Left lung (tissue), 10 donors: ENCODE data around the gene AUTS2. TPM values are rescaled to one million over a fixed set of nuclear protein-coding genes. Genes with fewer than 3 reads are reported as not detected.

Experiments
- ATAC-seq: fragments of 200-7000 bp; cut with Tn5 transposase; one replicate; pipeline ENCODE4 v1.9.1; 2020; ENCODE audit warnings: moderate library complexity
- DNase-seq, 4 donors: peaks; one replicate each; pipeline ENCODE4 v3.0.0-alpha.2; 2013 to 2020
- H3K27ac ChIP-seq, 2 donors: fragments of 200-600 bp; sonication (generic) in 1 of 2; one replicate each; pipeline versions ENCODE4 v1.5.0 to v1.8.0; 2020 to 2021
- H3K27me3 ChIP-seq, 2 donors: fragments of 200-600 bp; sonication (generic) in 1 of 2; one replicate each; pipeline versions ENCODE4 v1.5.0 to v1.8.0; 2020 to 2021
- H3K36me3 ChIP-seq, 2 donors: fragments of 200-600 bp; sonication (generic) in 1 of 2; one replicate each; pipeline versions ENCODE4 v1.5.0 to v1.8.0; 2020 to 2021
- H3K4me1 ChIP-seq, 2 donors: fragments of 200-600 bp; one replicate each; pipeline ENCODE4 v1.8.0; 2021
- H3K4me3 ChIP-seq, 2 donors: fragments of 200-600 bp; sonication (generic) in 1 of 2; one replicate each; pipeline versions ENCODE4 v1.5.0 to v1.8.0; 2020 to 2021; ENCODE audit warnings: mild to moderate bottlenecking in 1 of 2
- H3K9me3 ChIP-seq, 2 donors: fragments of 200-600 bp; sonication (generic) in 1 of 2; one replicate each; pipeline versions ENCODE4 v1.5.0 to v1.8.0; 2020 to 2021
- intact Hi-C, 2 donors: fragments of 100-400 bp; cut with DNase I; formaldehyde crosslinking; loops; one replicate each; pipeline versions ENCODE4 v1.11.2 to v1.14.2; 2022
- polyA plus RNA-seq, 6 donors: library from polyadenylated mRNA; unstranded; fragments of 120-200 nt; gene quantifications; one replicate each; pipeline ENCODE4 v1.2.1, GENCODE V29; 2013; ENCODE audit not compliant: insufficient read length in 6 of 6
- total RNA-seq, 2 donors: library from RNA; stranded (reverse); fragmentation: NEBNext Ultra II Directional; extraction: Animal tissue kit (Norgen Biotek cat#: 25700); gene quantifications; one replicate each; pipeline ENCODE4 v1.2.1, GENCODE V29; 2021
- TF ChIP-seq, protein P1 (sequence below), 2 donors: fragments of 200-600 bp; sonication (generic) in 1 of 2; IDR thresholded peaks; one replicate each; pipeline versions ENCODE4 v1.5.0 to v1.8.0; 2021; ENCODE audit warnings: antibody characterized with exemption in 2 of 2
- donor health status: DM: no; HTN: yes; CAD: no.
- donor health status: DM: no; HTN: no; CAD: no.

AUTS2 gene
- total and polyA plus RNA-seq, 8 donors = 40.4 to 119 (median 103) TPM

DNA sequence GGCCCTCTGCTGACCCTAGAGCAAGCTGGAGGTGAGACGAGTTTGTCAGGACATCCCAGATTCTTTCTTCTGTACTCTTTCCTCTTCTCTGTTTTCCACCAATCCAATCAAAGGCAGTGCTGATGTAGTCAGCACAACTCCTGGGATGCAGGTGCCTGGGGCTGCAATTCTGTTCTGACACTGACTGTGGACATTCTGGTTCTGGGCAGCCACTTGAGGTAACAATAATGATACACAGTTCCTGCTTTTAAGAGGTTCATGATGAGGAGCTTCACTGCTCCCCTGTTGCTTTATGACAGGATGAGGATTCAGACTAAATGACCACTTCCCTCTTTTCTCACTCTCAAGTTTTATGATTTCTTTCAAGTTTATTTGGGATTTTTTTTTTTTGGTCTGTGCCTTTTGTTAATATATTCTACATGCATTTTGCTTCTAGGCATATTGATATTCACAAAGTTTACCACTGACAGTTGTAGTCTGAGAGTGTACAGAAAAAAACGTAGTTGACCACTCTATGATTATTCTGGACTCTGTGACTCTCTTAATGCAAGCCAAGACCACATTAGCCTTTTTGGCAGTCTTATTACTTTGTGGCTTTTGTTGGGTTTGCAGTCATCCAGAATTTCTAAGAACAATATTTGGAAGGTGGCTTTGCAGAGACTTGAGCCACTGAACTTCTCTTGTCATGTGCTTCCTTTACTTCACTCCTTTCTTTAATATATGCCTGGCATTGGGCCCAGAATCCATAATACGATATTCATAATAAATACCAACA, 247.6 kb downstream of the AUTS2 start:
- DNase-seq = no peak
- Histone ChIP-seq H3K9me3 (no peaks in the 10 kb centered on the region), H3K4me3 (no peak overlapping the region), H3K27ac (no peak overlapping the region), H3K4me1 (no peaks in the 10 kb centered on the region), H3K36me3 (no peaks in the 10 kb centered on the region), H3K27me3 (no peaks in the 10 kb centered on the region)
- TF ChIP-seq, protein P1, sequence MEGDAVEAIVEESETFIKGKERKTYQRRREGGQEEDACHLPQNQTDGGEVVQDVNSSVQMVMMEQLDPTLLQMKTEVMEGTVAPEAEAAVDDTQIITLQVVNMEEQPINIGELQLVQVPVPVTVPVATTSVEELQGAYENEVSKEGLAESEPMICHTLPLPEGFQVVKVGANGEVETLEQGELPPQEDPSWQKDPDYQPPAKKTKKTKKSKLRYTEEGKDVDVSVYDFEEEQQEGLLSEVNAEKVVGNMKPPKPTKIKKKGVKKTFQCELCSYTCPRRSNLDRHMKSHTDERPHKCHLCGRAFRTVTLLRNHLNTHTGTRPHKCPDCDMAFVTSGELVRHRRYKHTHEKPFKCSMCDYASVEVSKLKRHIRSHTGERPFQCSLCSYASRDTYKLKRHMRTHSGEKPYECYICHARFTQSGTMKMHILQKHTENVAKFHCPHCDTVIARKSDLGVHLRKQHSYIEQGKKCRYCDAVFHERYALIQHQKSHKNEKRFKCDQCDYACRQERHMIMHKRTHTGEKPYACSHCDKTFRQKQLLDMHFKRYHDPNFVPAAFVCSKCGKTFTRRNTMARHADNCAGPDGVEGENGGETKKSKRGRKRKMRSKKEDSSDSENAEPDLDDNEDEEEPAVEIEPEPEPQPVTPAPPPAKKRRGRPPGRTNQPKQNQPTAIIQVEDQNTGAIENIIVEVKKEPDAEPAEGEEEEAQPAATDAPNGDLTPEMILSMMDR (IDR thresholded peaks at IDR 0.05) = no peak
- intact Hi-C loops = no loop called here
- ATAC-seq = no peak

- Histone ChIP-seq H3K27me3 (no peaks in the 10 kb centered on the region), H3K27ac (no peak overlapping the region), H3K36me3 (no peaks in the 10 kb centered on the region), H3K4me1 (no peaks in the 10 kb centered on the region), H3K4me3 (no peak overlapping the region), H3K9me3 (no peaks in the 10 kb centered on the region)
- intact Hi-C loops = no loop called here
- ATAC-seq (no peak), DNase-seq (no peak)
- TF ChIP-seq, protein P1 (IDR thresholded peaks at IDR 0.05) = no peak
Measured at GRCh38 chr7:69847921-69848612, 249.8 kb downstream of the AUTS2 start.

DNA sequence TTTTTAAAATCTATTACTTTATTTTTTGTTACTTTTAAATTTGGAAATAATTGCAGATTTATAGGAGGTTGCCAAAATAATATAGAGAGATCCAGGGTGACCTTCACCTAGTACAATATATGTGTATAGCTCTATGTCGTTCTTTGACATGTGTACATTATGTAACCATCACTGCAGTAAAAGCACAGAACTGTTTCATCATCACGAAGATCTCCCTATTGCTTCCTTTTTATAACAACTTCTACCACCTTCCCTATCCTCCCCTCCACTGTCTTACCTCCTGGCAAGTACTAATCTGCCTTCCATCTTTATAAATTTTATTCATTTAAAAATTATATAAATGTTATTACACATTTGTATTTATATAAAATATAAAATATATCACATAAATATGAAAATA, 251.0 kb downstream of the AUTS2 start:
- ATAC-seq = no peak
- intact Hi-C loops = no loop called here
- H3K9me3 ChIP-seq = no peaks in the 10 kb centered on the region
- H3K4me1 ChIP-seq = no peaks in the 10 kb centered on the region
- no peak for DNase-seq
- TF ChIP-seq, protein P1 (IDR thresholded peaks at IDR 0.05) = no peak
- no peaks in the 10 kb centered on the region for H3K36me3 ChIP-seq
- no peak overlapping the region for H3K27ac ChIP-seq
- no peaks in the 10 kb centered on the region for H3K27me3 ChIP-seq
- H3K4me3 ChIP-seq = no peak overlapping the region

- ATAC-seq (no peak), DNase-seq (no peak)
- TF ChIP-seq, protein P1 (IDR thresholded peaks at IDR 0.05) = no peak
- no peaks in the 10 kb centered on the region for H3K27me3 ChIP-seq
- no peaks in the 10 kb centered on the region for H3K9me3 ChIP-seq
- peaks cover 0 to 2% of the 10 kb centered on the region in 2 donors for H3K4me1 ChIP-seq
- H3K36me3 ChIP-seq = no peaks in the 10 kb centered on the region
- H3K4me3 ChIP-seq = no peak overlapping the region
- H3K27ac ChIP-seq = no peak overlapping the region
- intact Hi-C loops = no loop called here
Measured at GRCh38 chr7:69857014-69857413, 258.7 kb downstream of the AUTS2 start.

- Histone ChIP-seq H3K27ac (no peak overlapping the region), H3K4me1 (peaks cover 0 to 2% of the 10 kb centered on the region in 2 donors), H3K36me3 (no peaks in the 10 kb centered on the region), H3K4me3 (no peak overlapping the region), H3K9me3 (no peaks in the 10 kb centered on the region), H3K27me3 (no peaks in the 10 kb centered on the region)
- DNase-seq (no peak), ATAC-seq (no peak)
- TF ChIP-seq, protein P1 (IDR thresholded peaks at IDR 0.05) = no peak
- intact Hi-C loops = no loop called here
Measured at GRCh38 chr7:69858471-69858870, 260.2 kb downstream of the AUTS2 start.
